Natural killer cell (primary cell): Measurements from ENCODE around the gene HYAL1. TPM values are rescaled to one million over a fixed set of nuclear protein-coding genes. Genes with fewer than 3 reads are reported as not detected.

Experiments used
- ATAC-seq, 3 donors: fragments of 150-1000 bp in 2 of 3; fragments of 200-7000 bp in 1 of 3; cut with Tn5 transposase; 1 replicate in 1 of 3; 2 replicates in 2 of 3; pipeline ENCODE4 v1.10.0; 2021; ENCODE audit warnings: mild to moderate bottlenecking in 2 of 3, moderate library complexity in 2 of 3
- DNase-seq, 2 donors: peaks; one replicate each; pipeline versions ENCODE4 v3.0.0 to v3.0.0-alpha.2; 2013 to 2021; ENCODE audit warnings: mixed read lengths in 1 of 2
- H3K27ac ChIP-seq: one replicate; pipeline ENCODE4 v1.5.1; 2013; ENCODE audit warnings: mild to moderate bottlenecking, low read length
- H3K27me3 ChIP-seq: one replicate; pipeline ENCODE4 v1.6.1; 2013; ENCODE audit warnings: low read length; ENCODE audit not compliant: control insufficient read depth, insufficient read depth
- H3K36me3 ChIP-seq: one replicate; pipeline ENCODE4 v1.6.1; 2013; ENCODE audit warnings: low read length; ENCODE audit not compliant: control insufficient read depth, insufficient read depth
- H3K4me1 ChIP-seq: one replicate; pipeline ENCODE4 v1.6.1; 2013; ENCODE audit warnings: low read length; ENCODE audit not compliant: control insufficient read depth, insufficient read depth
- H3K4me3 ChIP-seq: one replicate; pipeline ENCODE4 v1.5.1; 2013; ENCODE audit warnings: low read length
- H3K9me3 ChIP-seq: one replicate; pipeline ENCODE4 v1.6.1; 2013; ENCODE audit warnings: low read length; ENCODE audit not compliant: control insufficient read depth, insufficient read depth
- H3K27ac Mint-ChIP-seq, 2 donors: one replicate each; pipeline ENCODE4 v1.8.0; 2022; ENCODE audit warnings: mild to moderate bottlenecking in 2 of 2, mixed read lengths in 2 of 2, moderate library complexity in 1 of 2
- H3K27me3 Mint-ChIP-seq, 2 donors: one replicate each; pipeline ENCODE4 v1.8.0; 2022; ENCODE audit warnings: low read depth in 2 of 2, mixed read lengths in 2 of 2
- H3K36me3 Mint-ChIP-seq: one replicate; pipeline ENCODE4 v1.8.0; 2022; ENCODE audit warnings: mixed read lengths
- H3K4me1 Mint-ChIP-seq, 2 donors: one replicate each; pipeline ENCODE4 v1.8.0; 2022; ENCODE audit warnings: mixed read lengths in 2 of 2
- H3K4me3 Mint-ChIP-seq: one replicate; pipeline ENCODE4 v1.8.0; 2022; ENCODE audit warnings: mild to moderate bottlenecking, moderate library complexity, mixed read lengths
- H3K9me3 Mint-ChIP-seq, 2 donors: one replicate each; pipeline ENCODE4 v1.8.0; 2022; ENCODE audit warnings: mixed read lengths in 2 of 2
- WGBS: methylation state at CpG from one replicate; pipeline ENCODE4 v1.1.7; 2013; ENCODE audit warnings: missing lambda C conversion rate; ENCODE audit not compliant: insufficient coverage; 5-methylcytosine and 5-hydroxymethylcytosine counted together
- intact Hi-C: fragments of 100-400 bp; cut with micrococcal nuclease; formaldehyde crosslinking; loops from one replicate; pipeline ENCODE4 v1.14.2; 2022
- total RNA-seq, 4 donors: library from RNA; stranded (reverse); fragments of 120-200 nt in 1 of 4; gene quantifications; one replicate each; pipeline versions ENCODE4 v1.2.3 to v1.2.4, GENCODE V29; 2013 to 2022
- TF ChIP-seq, protein P1 (sequence below): fragments of 200-600 bp; IDR thresholded peaks from one replicate; pipeline ENCODE4 v1.8.0; 2022; ENCODE audit warnings: antibody characterized with exemption

HYAL1 gene
- total RNA-seq, 3 donors from 2014 or later (not counting 1 experiment from before 2014, with no cell fraction given) = 0.82 to 1.2 TPM; not detected in 1

DNA sequence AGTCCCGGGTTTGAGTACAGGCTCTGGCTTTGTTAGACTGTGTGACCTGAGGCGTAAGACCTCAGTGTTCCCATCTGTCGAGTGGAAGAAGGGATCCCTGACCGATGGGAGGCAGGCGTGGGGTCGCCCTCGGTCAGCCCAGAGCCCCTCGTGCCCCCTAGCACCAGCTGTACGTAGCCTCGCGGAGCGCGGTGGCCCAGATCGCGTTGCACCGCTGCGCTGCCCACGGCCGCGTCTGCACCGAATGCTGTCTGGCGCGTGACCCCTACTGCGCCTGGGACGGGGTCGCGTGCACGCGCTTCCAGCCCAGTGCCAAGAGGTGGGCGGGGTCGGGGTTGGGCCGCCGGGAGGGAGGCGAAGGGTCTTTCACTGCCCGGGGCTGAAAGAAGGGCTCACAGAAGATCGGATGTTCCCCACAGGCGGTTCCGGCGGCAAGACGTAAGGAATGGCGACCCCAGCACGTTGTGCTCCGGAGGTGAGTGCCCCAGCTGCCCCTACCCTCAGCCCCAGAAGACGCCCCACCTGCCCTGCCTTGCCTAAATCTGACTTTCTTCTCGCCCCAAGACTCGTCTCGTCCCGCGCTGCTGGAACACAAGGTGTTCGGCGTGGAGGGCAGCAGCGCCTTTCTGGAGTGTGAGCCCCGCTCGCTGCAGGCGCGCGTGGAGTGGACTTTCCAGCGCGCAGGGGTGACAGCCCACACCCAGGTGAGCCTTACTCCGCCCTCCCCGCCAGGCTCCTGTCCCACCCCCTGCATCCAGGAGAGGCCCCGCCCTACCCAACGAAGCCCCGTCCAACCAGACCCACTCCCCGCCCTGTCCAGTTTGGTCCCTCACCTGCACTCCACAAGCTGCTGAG lies 28.0 kb downstream of the HYAL1 start:
- Mint-ChIP-seq H3K9me3 (no peaks in the 10 kb centered on the region), H3K4me3 (peak overlapping the region; percentile 47), H3K27ac (peak overlapping the region in 1 of 2 donors; percentile 44), H3K27me3 (peaks cover 13 to 32% of the 10 kb centered on the region in 2 donors), H3K4me1 (peaks cover 11 to 32% of the 10 kb centered on the region in 2 donors), H3K36me3 (no peaks in the 10 kb centered on the region)
- H3K4me1 ChIP-seq = peaks cover 33% of the 10 kb centered on the region
- ATAC-seq (no peak), DNase-seq (peak in 1 of 2 donors; percentile 32)
- H3K4me3 ChIP-seq = no peak overlapping the region
- intact Hi-C loops = no loop called here
- H3K27me3 ChIP-seq = peaks cover 38% of the 10 kb centered on the region
- no peaks in the 10 kb centered on the region for H3K36me3 ChIP-seq
- TF ChIP-seq, protein P1, sequence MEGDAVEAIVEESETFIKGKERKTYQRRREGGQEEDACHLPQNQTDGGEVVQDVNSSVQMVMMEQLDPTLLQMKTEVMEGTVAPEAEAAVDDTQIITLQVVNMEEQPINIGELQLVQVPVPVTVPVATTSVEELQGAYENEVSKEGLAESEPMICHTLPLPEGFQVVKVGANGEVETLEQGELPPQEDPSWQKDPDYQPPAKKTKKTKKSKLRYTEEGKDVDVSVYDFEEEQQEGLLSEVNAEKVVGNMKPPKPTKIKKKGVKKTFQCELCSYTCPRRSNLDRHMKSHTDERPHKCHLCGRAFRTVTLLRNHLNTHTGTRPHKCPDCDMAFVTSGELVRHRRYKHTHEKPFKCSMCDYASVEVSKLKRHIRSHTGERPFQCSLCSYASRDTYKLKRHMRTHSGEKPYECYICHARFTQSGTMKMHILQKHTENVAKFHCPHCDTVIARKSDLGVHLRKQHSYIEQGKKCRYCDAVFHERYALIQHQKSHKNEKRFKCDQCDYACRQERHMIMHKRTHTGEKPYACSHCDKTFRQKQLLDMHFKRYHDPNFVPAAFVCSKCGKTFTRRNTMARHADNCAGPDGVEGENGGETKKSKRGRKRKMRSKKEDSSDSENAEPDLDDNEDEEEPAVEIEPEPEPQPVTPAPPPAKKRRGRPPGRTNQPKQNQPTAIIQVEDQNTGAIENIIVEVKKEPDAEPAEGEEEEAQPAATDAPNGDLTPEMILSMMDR = no peak
- H3K9me3 ChIP-seq = no peaks in the 10 kb centered on the region
- no peak overlapping the region for H3K27ac ChIP-seq
- whole genome bisulfite sequencing = 5% methylated on average over 65 of the region's 65 CpGs

GRCh38 chr3:50274371-50275104 lies 28.8 kb downstream of the HYAL1 start:
- Histone ChIP-seq H3K9me3 (no peaks in the 10 kb centered on the region), H3K4me3 (no peak overlapping the region), H3K4me1 (peaks cover 33% of the 10 kb centered on the region), H3K36me3 (no peaks in the 10 kb centered on the region), H3K27ac (no peak overlapping the region), H3K27me3 (peaks cover 38% of the 10 kb centered on the region)
- H3K9me3 Mint-ChIP-seq = no peaks in the 10 kb centered on the region
- WGBS = 14% methylated on average over 24 of the region's 26 CpGs
- peaks cover 13 to 32% of the 10 kb centered on the region in 2 donors for H3K27me3 Mint-ChIP-seq
- H3K36me3 Mint-ChIP-seq = no peaks in the 10 kb centered on the region
- DNase-seq (peak; percentile 68 to 87), ATAC-seq (peak; percentile 58 to 63 (median 60))
- TF ChIP-seq, protein P1 = peak; percentile 85
- peak overlapping the region; percentile 38 for H3K4me3 Mint-ChIP-seq
- intact Hi-C loops = loop anchor here (1.0 to 5.0 kb wide), 3 partner anchors 47 to 153 kb away; no protein-coding TSS in a partner anchor
- peak overlapping the region; percentile 54 to 58 for H3K27ac Mint-ChIP-seq
- H3K4me1 Mint-ChIP-seq = peaks cover 11 to 32% of the 10 kb centered on the region in 2 donors

GRCh38 chr3:50273689-50274065 lies 29.7 kb downstream of the HYAL1 start:
- H3K9me3 Mint-ChIP-seq = no peaks in the 10 kb centered on the region
- intact Hi-C loops = loop anchor here (1.0 to 5.0 kb wide), 5 partner anchors 27 to 154 kb away; no protein-coding TSS in a partner anchor

More at GRCh38 chr3:50273689-50274065, 29.7 kb downstream of the HYAL1 start:
- Mint-ChIP-seq H3K4me3 (no peak overlapping the region), H3K27ac (no peak overlapping the region), H3K27me3 (peaks cover 13 to 33% of the 10 kb centered on the region in 2 donors), H3K4me1 (peaks cover 11 to 32% of the 10 kb centered on the region in 2 donors), H3K36me3 (no peaks in the 10 kb centered on the region)
- H3K36me3 ChIP-seq = no peaks in the 10 kb centered on the region
- H3K4me1 ChIP-seq = peaks cover 33% of the 10 kb centered on the region
- no peaks in the 10 kb centered on the region for H3K9me3 ChIP-seq
- DNase-seq (no peak), ATAC-seq (no peak)
- 26% methylated on average over 30 of the region's 31 CpGs for WGBS
- TF ChIP-seq, protein P1 = no peak
- H3K4me3 ChIP-seq = no peak overlapping the region
- no peak overlapping the region for H3K27ac ChIP-seq
- H3K27me3 ChIP-seq = peaks cover 38% of the 10 kb centered on the region
